Pons (tissue), 1 donor: ENCODE data around the gene ZNF143.
A peak's percentile ranks its signal among the peaks of the same experiment; 100 is the strongest.
"Not testable (repeated sequence)": the region's sequence is repeated elsewhere in the genome, so short reads cannot be mapped to it uniquely, and the experiment has no call there.

Source experiments
- DNase-seq: peaks from one replicate; pipeline ENCODE4 v3.0.0-alpha.2; 2016; ENCODE audit warnings: low spot score

The ZNF143 gene

GRCh38 chr11:9498457-9499078, 37.8 kb downstream of the ZNF143 start:
- DNase-seq, result no peak

GRCh38 chr11:9506489-9507276, 45.9 kb downstream of the ZNF143 start:
- DNase-seq, result peak; percentile 79

- DNase-seq, result no peak
These were observed 46.4 kb downstream of the ZNF143 start for GRCh38 chr11:9507277-9507580.

- DNase-seq, result no peak
These were observed 48.2 kb downstream of the ZNF143 start for GRCh38 chr11:9509041-9509440.

GRCh38 chr11:9512370-9513019, 51.7 kb downstream of the ZNF143 start:
- DNase-seq, result no peak

GRCh38 chr11:9514576-9514975, 53.8 kb downstream of the ZNF143 start:
- DNase-seq, result not testable (repeated sequence)

GRCh38 chr11:9516113-9516512, 55.3 kb downstream of the ZNF143 start:
- no peak for DNase-seq

GRCh38 chr11:9518835-9519410, 58.1 kb downstream of the ZNF143 start:
- DNase-seq, result no peak

- no peak for DNase-seq
These were observed 63.2 kb downstream of the ZNF143 start for GRCh38 chr11:9524001-9524400.

GRCh38 chr11:9525116-9525515, 64.3 kb downstream of the ZNF143 start:
- DNase-seq, result no peak

GRCh38 chr11:9527481-9528135, 66.8 kb downstream of the ZNF143 start:
- peak; percentile 31 for DNase-seq

- DNase-seq, result no peak
These were observed 67.3 kb downstream of the ZNF143 start for GRCh38 chr11:9528136-9528501.

- no peak for DNase-seq
These were observed 67.9 kb downstream of the ZNF143 start for GRCh38 chr11:9528573-9529333.

- no peak for DNase-seq
These were observed 68.5 kb downstream of the ZNF143 start for GRCh38 chr11:9529334-9529650.

- DNase-seq, result no peak
These were observed 69.3 kb downstream of the ZNF143 start for GRCh38 chr11:9530020-9530621.

- no peak for DNase-seq
These were observed 70.3 kb downstream of the ZNF143 start for GRCh38 chr11:9530901-9531625.

GRCh38 chr11:9533058-9533457, 72.2 kb downstream of the ZNF143 start:
- no peak for DNase-seq

GRCh38 chr11:9533736-9534473, 73.1 kb downstream of the ZNF143 start:
- DNase-seq, result no peak

- DNase-seq, result peak; percentile 34
These were observed 74.5 kb downstream of the ZNF143 start for GRCh38 chr11:9535189-9535781.

GRCh38 chr11:9538548-9538947, 77.7 kb downstream of the ZNF143 start:
- no peak for DNase-seq
